Activated CD4-positive, alpha-beta T cell treated with anti-CD3 and anti-CD28 coated beads, Interleukin-2, amount 50 U/mL, for 48 hours (primary cell): Measurements from ENCODE around the gene WDFY4.

Source experiments
- DNase-seq, 2 experiments: peaks; one replicate each; pipeline ENCODE4 v3.0.0-alpha.2; 2020

WDFY4 gene

DNA sequence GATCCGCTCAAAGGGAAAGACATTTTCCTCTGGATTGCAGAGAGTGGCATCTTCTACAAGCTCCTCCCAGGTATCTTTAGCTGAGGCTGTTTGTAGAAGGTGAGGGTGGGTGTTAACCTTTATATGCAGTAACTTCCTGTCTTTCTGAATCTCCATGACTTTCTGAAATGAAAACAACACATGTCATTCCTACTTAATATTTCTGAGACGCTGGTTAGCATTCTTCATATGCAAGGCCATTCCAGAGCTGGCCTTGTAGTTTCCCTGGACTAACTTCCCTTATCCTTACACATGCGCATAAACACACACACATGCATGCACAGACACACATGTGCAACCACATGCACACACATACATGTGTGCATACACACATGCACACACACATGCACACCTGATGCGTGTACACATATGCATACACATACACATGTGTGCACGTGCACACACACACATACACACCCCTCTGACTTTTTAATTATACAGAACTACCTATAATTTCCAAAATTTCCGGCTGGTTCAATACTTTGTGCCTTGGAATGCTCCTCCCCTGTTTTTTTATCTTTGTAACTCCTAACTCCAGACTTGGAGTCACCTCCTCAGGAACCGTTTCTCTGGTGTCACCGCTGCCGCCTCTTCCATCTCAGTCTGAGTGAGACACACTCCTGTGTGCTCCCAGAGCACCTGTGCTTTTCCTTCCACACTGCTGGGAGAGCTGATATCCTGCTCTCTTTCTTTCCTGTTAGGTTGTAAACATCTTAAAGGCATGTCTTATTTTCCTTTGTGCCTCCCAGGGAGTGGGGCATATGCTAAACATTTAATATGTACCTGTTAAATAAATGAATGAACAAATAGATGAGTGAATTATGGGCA, 199.7 kb downstream of the WDFY4 start:
- DNase-seq, result no peak

DNA sequence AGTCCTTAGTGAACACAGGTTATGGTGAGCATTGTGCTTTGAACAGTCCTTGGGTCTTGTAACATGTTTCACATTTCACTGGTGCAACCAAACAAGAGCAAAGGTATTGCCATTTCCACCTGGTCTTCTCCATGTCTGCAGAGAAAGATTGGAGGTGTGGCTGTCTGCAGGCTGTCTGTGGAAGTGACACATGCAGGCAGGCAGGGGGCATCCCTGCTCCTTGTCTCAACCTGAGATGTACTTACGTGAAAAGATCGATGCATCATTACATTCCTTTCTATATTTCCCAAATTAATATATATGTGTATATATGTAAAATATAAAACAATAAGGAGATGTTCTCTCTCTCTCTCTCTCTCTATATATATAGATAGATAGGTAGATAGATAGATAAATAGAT, 200.7 kb downstream of the WDFY4 start:
- no peak for DNase-seq

DNA sequence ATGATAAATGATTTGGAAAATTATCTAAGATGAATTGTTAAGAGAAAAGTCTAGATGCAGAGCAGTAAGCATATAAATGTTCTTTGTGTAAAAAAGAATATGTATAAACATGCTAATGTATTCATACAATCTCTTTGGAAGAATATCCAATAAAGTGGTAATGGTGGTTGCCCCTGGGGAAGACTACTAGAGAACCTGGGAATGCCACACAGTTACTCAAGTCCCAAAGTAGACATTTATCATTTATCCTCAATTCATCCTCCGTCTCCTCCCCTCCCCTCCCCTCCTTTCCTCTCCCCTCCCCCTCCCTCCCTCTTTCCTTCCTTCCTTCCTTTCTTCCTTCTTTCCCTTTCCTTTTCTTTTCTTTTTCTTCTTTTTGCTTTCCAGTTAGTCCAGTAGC, 203.3 kb downstream of the WDFY4 start:
- no peak for DNase-seq

DNA sequence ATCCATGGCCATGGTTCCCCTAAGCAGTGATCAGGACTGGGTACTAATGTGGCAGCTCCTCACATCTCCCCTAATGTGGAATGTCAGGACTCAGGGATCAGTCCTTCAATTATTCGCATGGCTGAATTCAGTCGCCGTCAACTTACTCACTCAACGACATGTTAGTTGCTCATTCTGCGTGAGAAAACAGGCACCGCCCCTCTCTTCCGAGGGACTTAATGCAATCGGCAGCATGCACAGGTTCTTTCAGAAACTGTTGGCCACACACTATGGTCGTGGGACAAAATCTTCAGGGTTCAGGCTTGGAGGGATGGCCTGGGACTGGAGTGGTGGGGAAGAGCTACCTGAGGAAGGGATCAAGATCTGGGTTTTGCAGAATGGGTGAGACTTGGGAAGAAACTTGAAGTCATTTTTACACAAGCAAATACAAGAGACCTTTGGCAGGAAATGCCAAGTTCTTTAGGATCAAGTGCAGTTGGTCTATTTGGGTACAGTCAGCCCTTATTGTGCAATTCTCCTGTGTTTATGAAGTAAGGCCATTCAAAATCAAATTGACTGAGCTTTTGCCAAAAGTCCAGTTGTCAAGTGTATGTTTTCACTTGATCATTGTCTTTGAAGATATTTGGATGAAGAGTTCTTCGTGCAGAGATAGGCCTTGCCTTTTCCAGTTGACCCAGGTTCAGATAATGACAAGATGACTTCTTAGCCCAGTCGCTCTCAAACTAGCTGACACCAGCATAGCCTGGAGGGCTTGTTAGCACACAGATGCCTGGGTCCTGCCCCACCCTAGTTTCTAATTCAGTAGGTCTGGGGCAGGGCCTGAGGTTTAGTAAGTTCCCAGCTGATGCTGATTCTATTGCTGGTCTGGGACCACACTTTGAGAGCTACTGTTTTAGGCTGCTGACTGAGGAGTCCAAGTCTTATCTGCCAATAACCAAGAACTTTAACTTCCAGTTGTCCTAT, 206.5 kb downstream of the WDFY4 start:
- no peak for DNase-seq

DNA sequence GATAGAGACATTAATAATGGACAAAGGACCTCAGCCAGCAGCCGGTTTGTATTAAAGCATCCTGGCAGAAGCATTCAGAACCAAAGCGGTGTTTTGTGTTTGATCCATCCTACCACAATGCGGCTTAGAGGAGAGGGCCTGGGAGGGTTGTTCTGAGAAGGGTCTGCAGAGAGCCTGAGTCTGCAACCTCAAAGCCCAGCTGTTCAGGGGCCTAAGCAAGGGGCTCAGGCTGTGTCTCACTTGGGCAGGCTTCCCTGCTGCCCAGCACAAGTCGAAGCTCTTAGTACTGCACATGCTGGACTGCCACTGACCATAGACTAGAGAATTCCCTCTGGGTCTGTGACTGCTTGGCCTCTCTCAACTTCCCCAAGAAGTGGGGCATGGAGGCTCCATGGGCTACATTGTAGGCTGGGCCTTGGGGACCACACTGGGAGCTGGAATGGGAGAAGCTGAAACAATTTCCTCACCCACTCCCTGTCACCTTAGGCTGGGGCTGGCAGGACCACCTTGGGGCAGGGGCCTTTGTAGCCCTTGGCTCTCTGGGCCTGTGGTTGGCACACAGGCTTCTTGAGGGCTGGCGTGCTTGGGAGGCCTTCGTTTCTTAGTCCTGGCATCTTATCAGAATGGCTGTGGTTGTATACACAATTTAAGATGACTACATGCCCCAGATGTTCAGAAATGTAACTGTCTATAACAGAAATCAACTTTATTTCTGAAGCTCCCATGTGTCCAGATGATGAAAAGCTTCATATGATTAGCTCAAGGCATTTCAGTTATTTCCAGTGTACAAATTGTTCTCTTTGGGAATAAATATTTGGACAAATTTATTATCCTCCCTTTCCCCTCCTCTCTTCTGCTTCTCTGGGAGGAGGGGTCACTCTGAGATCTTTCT, 210.5 kb downstream of the WDFY4 start:
- DNase-seq, result no peak

DNA sequence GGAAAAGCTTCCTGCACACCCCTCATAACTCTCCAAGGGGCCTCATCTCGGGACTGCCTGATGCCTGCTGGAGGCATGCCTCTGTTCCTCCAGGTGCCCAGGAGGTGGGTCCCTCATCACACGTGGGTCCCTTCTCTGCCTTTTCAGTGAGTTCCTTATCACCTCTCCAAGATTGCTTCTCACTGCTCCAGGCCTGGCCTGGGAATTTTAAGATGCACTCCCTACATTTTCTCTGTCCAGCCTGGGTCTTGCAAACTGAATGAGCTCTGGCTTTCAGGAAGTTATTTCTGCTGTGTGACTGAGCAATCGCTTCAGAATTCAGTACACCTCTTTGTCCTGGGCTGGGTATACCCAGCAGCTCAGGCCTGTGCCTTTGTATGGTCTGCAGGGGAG, 211.1 kb downstream of the WDFY4 start:
- no peak for DNase-seq

DNA sequence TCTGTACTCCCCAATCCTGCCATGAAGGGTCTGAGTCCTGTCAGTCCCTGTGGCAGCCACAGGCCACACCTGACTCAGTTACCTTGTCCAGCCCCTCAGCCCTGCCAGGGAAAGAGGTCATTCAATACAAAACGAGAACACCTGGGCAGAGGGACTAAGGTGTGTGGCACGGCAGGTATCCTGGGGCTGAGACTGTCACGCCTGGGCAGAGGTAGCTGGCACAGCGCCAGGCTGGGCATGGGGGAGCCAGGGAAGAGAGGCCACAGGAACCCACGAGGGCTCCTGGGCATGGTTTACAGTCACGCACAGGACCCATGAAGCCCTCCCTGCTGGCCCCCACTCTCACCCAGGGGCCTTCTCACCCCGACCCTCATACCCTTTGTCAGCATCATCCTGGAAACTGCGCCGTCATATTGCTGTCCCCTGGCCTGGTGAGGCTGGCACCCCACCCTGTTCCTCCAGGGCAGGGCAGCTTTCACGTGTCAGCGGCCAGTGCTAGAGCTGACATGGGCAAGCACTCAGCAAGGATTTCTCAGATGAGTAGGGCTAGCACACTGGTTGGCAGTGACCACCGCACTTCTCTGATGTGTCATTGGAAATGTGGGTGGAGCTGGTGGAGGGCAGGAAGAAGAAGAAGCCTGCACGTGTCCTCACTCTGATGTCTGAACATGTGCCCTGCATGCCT, 212.2 kb downstream of the WDFY4 start:
- DNase-seq, result no peak

DNA sequence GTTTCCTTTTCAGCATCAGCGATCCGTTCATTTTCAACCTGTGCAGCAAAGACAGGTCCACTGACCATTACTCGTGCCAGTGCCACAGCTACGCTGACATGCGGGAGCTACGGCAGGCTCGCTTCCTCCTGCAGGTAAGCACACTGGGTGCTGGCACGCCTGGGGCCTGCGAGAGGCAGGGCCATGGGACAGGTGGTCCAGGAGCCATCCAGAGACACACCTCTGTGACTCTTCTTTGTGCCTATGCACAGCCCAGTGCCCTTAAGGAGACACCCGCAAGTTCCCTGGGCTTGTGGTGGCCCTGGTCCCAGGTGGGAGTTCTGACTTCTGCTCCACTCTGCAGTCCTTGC, 212.7 kb downstream of the WDFY4 start:
- no peak for DNase-seq

DNA sequence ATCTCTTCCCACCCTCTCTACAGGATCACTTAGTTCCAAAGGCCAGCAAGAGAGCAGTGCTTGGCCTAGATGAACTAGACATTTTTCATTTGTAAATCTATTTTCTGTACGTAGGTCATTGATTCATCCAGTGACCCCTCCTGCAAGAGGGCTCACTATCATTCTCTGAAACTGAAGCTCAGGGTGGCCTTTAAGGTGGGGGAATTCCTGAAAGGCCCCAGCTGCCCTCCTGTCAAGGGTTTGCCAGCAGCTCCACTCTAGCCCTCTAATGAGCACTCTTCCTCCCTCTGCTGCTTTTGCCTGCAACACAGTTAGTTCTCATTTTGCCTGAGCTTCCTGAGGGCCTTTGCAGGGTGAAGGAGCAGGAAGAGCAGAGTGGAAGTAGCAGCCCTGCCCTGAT, 213.8 kb downstream of the WDFY4 start:
- DNase-seq, result no peak

DNA sequence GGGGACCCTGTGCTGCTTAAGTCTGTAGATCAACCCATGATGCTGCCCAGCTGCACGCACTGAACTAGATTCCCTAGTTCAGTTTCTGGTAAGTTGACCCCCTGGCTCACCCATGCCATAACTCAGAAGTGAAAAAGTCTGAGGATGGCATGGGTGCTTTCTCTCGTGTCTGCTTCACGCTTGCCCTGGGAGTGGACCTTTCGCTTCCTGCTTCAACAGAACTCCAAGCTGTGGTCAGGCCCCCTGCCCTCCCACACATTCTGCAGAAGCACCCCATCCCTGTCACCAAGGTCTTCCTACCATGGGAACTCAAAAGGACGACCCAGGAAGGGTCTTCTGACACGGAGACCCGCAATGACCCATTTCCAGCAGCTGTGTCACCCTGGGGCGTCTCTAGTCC, 215.1 kb downstream of the WDFY4 start:
- DNase-seq, result no peak

DNA sequence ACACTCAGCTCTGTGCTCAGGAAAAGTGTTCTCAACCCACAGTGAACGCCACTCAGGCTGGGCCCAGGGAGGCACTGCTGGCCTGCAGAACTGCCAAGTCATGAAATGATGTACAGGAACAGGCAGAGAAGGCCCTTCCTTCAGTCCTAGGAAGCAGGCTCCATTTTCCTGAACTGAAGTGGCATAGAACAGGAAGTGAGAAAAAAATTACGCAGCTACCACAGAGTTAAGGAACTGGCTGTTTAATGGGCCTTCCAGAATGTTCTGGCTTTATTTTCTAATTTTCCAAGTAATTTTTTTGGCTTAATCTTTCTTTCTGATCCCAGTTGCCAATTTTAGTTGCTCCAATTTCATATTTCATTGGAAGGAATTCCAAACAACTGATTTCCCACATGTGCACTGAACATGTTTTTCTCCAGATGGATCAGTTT, 215.7 kb downstream of the WDFY4 start:
- DNase-seq, result no peak

DNA sequence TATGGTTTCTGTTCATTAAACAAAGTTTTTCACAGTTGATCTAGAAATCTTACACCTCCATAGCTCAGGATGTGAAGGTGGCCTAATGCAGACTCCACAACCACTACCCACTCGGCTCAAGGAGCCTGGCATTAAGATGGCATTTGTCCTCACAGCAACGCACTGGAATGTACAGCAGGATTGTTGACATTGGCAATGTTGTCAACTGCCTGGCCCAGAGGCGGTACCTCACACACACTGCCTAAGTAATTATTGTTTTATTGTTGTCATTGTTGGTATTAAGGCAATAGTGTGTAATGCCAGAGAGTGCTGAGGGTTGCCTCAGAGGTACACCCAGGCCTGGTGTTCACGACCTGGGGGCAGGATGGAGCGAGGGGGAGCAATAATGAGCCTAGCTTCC, 216.6 kb downstream of the WDFY4 start:
- DNase-seq, result no peak

DNA sequence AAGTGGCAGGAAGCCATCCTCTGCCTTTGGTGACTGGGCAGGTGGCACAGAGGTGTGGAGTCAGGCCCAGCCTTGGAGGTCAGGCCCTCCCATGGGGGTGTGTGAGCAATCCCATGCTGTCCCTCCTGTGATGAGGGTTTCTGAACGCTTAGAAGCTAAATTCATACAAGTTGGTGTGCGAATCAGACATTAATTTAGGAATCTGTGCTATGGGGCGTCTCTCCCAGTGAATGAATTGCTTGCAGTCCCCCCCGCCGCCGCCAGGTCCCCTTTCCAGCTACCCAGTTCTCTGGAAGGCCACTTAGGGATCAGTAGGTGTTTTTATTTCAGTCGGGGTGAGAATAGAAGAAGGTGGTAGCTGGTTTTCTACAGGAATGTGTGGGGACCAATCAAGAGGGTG, 217.4 kb downstream of the WDFY4 start:
- DNase-seq, result no peak

DNA sequence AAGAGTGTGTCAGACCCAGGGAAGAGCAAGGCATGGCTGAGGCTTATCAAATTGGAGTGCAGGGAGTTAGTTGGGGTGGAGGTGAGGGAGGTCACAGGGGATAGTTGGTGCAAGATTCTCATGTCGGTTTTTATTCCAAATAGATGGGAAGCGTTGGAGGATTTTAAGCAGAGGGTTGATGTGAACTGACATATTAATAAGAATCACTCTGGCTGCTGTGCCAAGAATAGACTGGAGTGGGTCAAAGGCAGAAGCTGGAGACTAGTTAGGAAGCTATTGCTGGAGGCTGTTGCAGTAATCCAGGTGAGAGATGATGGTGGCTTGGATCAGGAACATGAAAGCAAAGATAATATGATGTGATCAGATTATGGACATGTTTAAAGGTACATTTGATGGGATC, 218.5 kb downstream of the WDFY4 start:
- DNase-seq, result no peak

DNA sequence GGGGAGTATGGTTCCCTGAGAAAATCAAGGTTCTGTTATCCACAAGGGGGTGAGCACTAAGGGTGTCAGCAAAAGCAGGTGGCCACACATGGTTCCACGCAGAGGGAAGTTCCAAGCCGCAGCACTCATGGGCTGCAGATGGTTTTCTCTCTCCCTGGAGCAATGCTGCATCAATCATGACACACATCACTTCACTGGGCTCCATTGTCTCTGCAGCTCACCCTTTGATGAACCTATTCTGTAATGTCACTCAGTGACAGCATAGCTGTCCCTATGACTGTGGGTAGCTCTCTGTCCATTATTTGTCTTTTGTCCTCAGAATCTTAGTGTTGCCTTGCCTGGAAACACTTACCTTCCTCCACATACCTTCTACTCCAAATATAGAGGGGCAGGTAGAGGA, 220.2 kb downstream of the WDFY4 start:
- no peak for DNase-seq

DNA sequence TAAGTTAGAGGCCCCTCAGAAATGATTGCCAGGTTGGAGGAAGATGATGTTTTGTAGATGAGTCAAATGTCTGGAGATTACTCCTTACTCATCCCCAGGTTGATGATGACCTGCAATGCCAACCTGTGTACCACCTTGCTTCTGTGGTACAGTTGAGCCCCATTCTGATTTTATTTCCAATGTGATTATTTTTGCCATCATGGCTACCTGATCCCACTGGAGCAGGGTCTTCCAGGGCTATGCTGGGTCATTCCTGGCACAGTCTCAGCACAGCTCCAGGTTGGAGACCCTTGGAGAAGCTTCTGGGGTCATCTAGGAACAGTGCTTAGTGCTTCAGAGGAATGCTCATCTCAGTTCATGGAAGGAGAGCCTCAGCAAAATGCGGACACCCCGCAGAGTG, 220.6 kb downstream of the WDFY4 start:
- no peak for DNase-seq

DNA sequence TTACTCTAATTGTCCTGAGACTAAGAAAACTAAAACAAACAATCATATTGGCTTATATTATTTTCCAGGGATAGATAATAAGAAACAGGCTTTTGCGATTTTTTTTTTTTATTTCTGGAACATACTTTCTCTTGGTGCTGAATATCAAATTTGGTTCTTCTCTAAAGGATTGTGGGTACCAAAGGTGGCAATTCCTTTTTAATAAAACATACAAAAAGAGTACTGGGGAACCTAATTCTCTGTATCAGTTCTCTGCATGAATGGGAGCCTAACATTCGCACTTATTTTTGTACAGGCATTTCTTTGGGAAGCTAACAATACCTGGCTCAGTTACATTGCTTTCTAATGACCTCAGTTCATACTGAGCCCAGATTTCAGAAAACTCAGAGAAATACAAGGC, 222.2 kb downstream of the WDFY4 start:
- DNase-seq, result no peak

DNA sequence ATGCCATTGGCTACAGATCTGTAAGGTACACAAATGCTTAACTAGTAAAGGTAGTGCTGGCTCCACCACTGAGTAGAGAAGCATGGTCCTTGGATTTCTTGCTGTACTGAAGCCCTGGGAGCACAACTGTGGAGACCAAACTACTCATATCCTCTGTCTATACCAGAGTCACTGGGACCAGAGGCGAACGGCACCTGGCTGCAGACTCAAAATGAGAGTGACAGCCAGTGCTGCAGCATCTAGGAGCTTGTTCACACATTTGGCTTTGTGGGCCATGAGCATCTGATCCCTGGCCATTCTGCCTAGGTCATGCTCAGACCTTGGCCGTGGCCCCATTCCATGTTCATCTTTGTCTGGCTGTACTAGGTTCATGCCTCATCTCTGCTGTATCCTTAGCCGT, 223.1 kb downstream of the WDFY4 start:
- DNase-seq, result no peak

DNA sequence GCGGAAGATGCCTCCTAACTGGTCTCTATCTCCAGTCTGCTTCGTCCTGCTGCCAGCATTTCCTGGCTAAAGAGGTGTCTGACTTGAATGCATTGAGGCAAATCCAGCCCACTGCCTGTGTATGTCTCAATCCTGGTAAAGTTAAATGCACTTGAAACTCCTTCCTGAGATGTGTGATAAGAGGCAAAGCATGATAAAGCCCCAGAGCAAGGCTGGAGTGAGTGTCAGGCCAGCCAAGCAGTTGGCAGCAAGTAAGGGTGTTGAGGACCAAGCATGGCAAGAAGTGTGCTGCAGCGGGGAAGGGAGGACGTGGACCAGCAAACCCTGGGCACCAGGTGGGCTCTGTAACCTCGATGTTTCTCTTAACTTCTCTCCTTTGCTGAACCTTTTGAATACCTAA, 225.9 kb downstream of the WDFY4 start:
- no peak for DNase-seq

DNA sequence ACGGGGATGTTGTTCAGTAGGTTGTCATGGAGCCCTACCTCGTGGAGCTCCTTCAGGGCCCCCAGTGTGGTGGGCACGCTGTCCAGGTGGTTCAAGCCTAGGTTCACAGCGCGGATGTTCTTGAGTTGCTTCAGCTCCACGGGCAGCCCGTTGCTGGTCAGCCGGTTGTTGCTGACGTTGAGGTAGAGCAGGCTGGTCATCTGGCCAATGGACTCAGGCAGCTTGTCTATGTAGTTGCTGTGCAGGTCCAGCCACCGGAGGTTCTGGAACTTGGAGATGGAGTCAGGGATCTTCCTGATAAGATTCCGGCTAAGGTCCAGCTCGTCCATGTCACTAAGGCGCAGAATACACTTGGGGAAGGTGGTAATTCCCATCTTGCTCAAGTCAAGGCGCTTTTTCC, 229.0 kb downstream of the WDFY4 start:
- DNase-seq, result no peak

DNA sequence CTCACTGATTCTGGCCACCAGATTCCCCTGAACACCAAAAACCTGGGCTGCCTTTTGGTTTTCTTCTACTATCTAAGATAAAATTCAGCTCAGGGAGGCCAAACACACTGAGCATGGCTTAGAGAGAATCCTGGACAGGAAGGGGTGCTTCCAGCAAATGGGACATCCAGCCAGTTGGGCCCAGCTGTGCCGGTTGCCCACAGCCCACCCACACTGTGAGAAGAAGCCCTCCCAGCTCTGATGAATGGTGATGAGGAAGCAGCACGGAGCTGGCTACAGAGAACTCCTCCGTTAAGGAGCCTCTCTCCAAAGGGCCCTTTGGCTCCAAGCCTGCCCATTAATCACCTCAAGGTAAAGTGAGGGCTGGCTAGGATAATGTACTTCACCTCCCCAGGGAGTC, 239.1 kb downstream of the WDFY4 start:
- DNase-seq, result no peak

DNA sequence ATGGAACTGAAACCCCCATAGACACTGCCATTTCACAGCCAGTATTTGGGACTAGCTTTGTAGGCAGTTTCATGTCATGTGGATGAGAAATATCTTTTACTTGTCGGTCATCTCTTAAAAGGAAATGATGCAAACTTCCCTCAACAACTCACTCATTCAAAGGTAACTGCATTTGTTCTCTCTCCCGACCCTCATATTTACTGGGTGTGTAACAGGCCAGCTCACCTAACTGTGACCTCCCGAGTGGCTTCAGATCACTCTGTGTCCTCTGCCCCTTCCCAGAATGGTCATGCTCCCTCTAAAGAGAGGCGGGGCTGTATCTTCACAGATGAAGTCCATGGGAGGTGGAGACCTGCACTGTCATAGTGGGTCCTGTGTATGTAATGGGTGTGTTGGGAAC, 240.3 kb downstream of the WDFY4 start:
- DNase-seq, result no peak

DNA sequence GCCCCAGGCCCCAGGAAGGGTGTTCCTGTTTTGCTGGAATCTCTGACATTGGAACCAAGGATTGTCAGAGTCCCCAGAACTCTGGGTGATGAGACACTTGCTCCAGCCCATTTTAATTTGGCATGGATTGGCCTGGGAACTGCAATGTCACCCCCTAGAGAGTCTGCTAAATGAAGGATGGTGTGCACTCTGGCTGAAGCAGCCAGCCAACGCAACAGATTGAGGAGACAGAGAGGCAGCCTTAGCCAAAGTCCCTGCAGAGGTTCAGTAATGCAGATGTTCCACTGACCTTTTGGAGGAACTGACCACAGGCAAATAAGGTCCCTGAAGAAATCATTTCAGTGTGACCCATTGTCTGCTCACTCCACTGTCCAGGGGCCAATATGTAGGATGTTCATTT, 241.6 kb downstream of the WDFY4 start:
- DNase-seq, result no peak
